HepG2 (cell line): ENCODE measurements around the gene KRT81. TPM values are rescaled to one million over a fixed set of nuclear protein-coding genes. Genes with fewer than 3 reads are reported as not detected.

Experiments
- CREBL2 ChIP-seq: sonication (generic); formaldehyde crosslinking; IDR thresholded peaks from 2 replicates; pipeline ENCODE4 v1.8.1; 2023; ENCODE audit warnings: missing genetic modification reagents, mild to moderate bottlenecking, borderline replicate concordance
- HMGA1 ChIP-seq: sonication (generic); formaldehyde crosslinking; conservative IDR thresholded peaks from 2 replicates; pipeline ENCODE4 v1.4.0; 2020; ENCODE audit warnings: missing genetic modification reagents
- HNRNPLL ChIP-seq: fragments of 200-400 bp; formaldehyde crosslinking; IDR thresholded peaks from 2 replicates; pipeline ENCODE4 v1.6.1; 2017; ENCODE audit warnings: mild to moderate bottlenecking, low read depth, low read length; ENCODE audit not compliant: poor library complexity, severe bottlenecking
- MTA3 ChIP-seq: sonication (generic); formaldehyde crosslinking; IDR thresholded peaks from 2 replicates; pipeline ENCODE4 v1.4.0; 2020; ENCODE audit warnings: missing genetic modification reagents
- MZF1 ChIP-seq: sonication (generic); formaldehyde crosslinking; IDR thresholded peaks from 2 replicates; pipeline ENCODE4 v1.8.1; 2023; ENCODE audit warnings: mild to moderate bottlenecking, missing genetic modification reagents, borderline replicate concordance
- PAXIP1 ChIP-seq: sonication (generic); formaldehyde crosslinking; conservative IDR thresholded peaks from 2 replicates; pipeline ENCODE4 v1.4.0; 2020; ENCODE audit warnings: mild to moderate bottlenecking, missing genetic modification reagents, moderate library complexity
- RBFOX2 ChIP-seq: fragments of 200-400 bp; formaldehyde crosslinking; IDR thresholded peaks from 2 replicates; pipeline ENCODE4 v1.6.1; 2017; ENCODE audit warnings: low read depth, mild to moderate bottlenecking, low read length
- SNAPC5 ChIP-seq: sonication (generic); formaldehyde crosslinking; IDR thresholded peaks from 2 replicates; pipeline ENCODE4 v1.8.1; 2023; ENCODE audit warnings: mild to moderate bottlenecking, missing genetic modification reagents, borderline replicate concordance
- ZFP37 ChIP-seq: sonication (generic); formaldehyde crosslinking; IDR thresholded peaks from 2 replicates; pipeline ENCODE4 v1.4.0; 2020; ENCODE audit warnings: missing genetic modification reagents, borderline replicate concordance
- ZFX ChIP-seq: sonication (generic); formaldehyde crosslinking; IDR thresholded peaks from 2 replicates; pipeline ENCODE4 v1.4.0; 2020; ENCODE audit warnings: mild to moderate bottlenecking, low read depth, missing genetic modification reagents, moderate library complexity
- ZZZ3 ChIP-seq: sonication (generic); formaldehyde crosslinking; IDR thresholded peaks from 2 replicates; pipeline ENCODE4 v1.4.0; 2020; ENCODE audit warnings: missing genetic modification reagents, mild to moderate bottlenecking, borderline replicate concordance
- polyA plus RNA-seq, 8 experiments: library from polyadenylated mRNA; depleted of rRNA in 3 of 8; stranded (reverse) in 7 of 8; unstranded in 1 of 8; fragments of >200 nt; fragmentation: Illumina TruSeq in 4 of 8; extraction: Trizol in 4 of 8; gene quantifications; 2 replicates each; pipeline versions ENCODE4 v1.2.1 to v1.2.3, GENCODE V29; 2011 to 2016; ENCODE audit warnings: low read depth in 4 of 8, missing spikeins in 1 of 8, mixed read lengths in 1 of 8; ENCODE audit not compliant: insufficient read depth in 1 of 8
- total RNA-seq, 5 experiments: library from RNA; depleted of rRNA; stranded (reverse); fragments of >200 nt; fragmentation: Illumina TruSeq; extraction: Trizol; gene quantifications; 2 replicates each; pipeline ENCODE4 v1.2.3, GENCODE V29; 2016; ENCODE audit warnings: low read depth in 1 of 5

KRT81 gene
- total and polyA plus RNA-seq, 2 of the 13 experiments (the other 11 are each of a cell fraction or from before 2014, with no cell fraction given): not detected

GRCh38 chr12:52252728-52253343 is 38.5 kb downstream of the KRT81 start (continued):
- no peak for TF ChIP-seq PAXIP1 (CRISPR knock-in tag)
- TF ChIP-seq HNRNPLL: no peak
- TF ChIP-seq MTA3 (CRISPR knock-in tag): no peak
- TF ChIP-seq ZZZ3 (CRISPR knock-in tag): no peak
- no peak for TF ChIP-seq MZF1 (CRISPR knock-in tag)
- no peak for TF ChIP-seq RBFOX2
- TF ChIP-seq CREBL2 (CRISPR knock-in tag): no peak
- no peak for TF ChIP-seq SNAPC5 (CRISPR knock-in tag)
- TF ChIP-seq HMGA1 (CRISPR knock-in tag): no peak
- TF ChIP-seq ZFP37 (CRISPR knock-in tag): no peak
- TF ChIP-seq ZFX: no peak
